ENCODE data around the gene C16orf89. TPM values are rescaled to one million over a fixed set of nuclear protein-coding genes. Genes with fewer than 3 reads are reported as not detected.
"Not testable (repeated sequence)": the region's sequence is repeated elsewhere in the genome, so short reads cannot be mapped to it uniquely, and the experiment has no call there.

C16orf89 gene
- total RNA-seq, 1 donor from 2014 or later: 4.6 TPM

- H3K4me3 ChIP-seq: no peak overlapping the region
- H3K27me3 ChIP-seq: no peaks in the 10 kb centered on the region
- DNase-seq (ENCODE audit: low spot score in 2 of 2): no peak
- no peaks in the 10 kb centered on the region for H3K4me1 ChIP-seq
- no peaks in the 10 kb centered on the region for H3K9me3 ChIP-seq
- no peaks in the 10 kb centered on the region for H3K36me3 ChIP-seq
- no peak for TF ChIP-seq CTCF (IDR thresholded peaks at IDR 0.05)
- no peak overlapping the region for H3K27ac ChIP-seq
- intact Hi-C loops (cut with DNase I): no loop called here
Observed at GRCh38 chr16:5054876-5055865, 10.6 kb downstream of the C16orf89 start.

- no peak for DNase-seq (ENCODE audit: low spot score in 2 of 2)
- no peaks in the 10 kb centered on the region for H3K36me3 ChIP-seq
- H3K9me3 ChIP-seq: no peaks in the 10 kb centered on the region
- H3K4me3 ChIP-seq: no peak overlapping the region
- TF ChIP-seq CTCF (IDR thresholded peaks at IDR 0.05): no peak
- H3K4me1 ChIP-seq: no peaks in the 10 kb centered on the region
- H3K27ac ChIP-seq: no peak overlapping the region
- no peaks in the 10 kb centered on the region for H3K27me3 ChIP-seq
- intact Hi-C loops (cut with DNase I): no loop called here
Observed at GRCh38 chr16:5046914-5047313, 18.8 kb downstream of the C16orf89 start.

- H3K4me1 ChIP-seq: no peaks in the 10 kb centered on the region
- no peaks in the 10 kb centered on the region for H3K9me3 ChIP-seq
- H3K36me3 ChIP-seq: no peaks in the 10 kb centered on the region
- no peak overlapping the region for H3K27ac ChIP-seq
- no peak for TF ChIP-seq CTCF (IDR thresholded peaks at IDR 0.05)
- no peak overlapping the region for H3K4me3 ChIP-seq
- intact Hi-C loops (cut with DNase I): no loop called here
- no peak for DNase-seq (ENCODE audit: low spot score in 2 of 2)
- H3K27me3 ChIP-seq: no peaks in the 10 kb centered on the region
Observed at GRCh38 chr16:5045499-5046115, 20.1 kb downstream of the C16orf89 start.

- H3K36me3 ChIP-seq; H3K27ac ChIP-seq; H3K9me3 ChIP-seq; H3K27me3 ChIP-seq; H3K4me3 ChIP-seq; DNase-seq (ENCODE audit: low spot score in 2 of 2); intact Hi-C loops (cut with DNase I); H3K4me1 ChIP-seq: not testable (repeated sequence)
Observed at GRCh38 chr16:5044581-5044980, 21.2 kb downstream of the C16orf89 start.

GRCh38 chr16:5044011-5044540, 21.7 kb downstream of the C16orf89 start:
- H3K9me3 ChIP-seq: no peaks in the 10 kb centered on the region
- no peak overlapping the region for H3K4me3 ChIP-seq
- H3K27me3 ChIP-seq: no peaks in the 10 kb centered on the region
- H3K36me3 ChIP-seq: no peaks in the 10 kb centered on the region
- no peak overlapping the region for H3K27ac ChIP-seq
- TF ChIP-seq CTCF (IDR thresholded peaks at IDR 0.05): no peak
- intact Hi-C loops (cut with DNase I): no loop called here
- H3K4me1 ChIP-seq: no peaks in the 10 kb centered on the region
- DNase-seq (ENCODE audit: low spot score in 2 of 2): no peak
